ENCODE results near the gene SCFD2.

DNA sequence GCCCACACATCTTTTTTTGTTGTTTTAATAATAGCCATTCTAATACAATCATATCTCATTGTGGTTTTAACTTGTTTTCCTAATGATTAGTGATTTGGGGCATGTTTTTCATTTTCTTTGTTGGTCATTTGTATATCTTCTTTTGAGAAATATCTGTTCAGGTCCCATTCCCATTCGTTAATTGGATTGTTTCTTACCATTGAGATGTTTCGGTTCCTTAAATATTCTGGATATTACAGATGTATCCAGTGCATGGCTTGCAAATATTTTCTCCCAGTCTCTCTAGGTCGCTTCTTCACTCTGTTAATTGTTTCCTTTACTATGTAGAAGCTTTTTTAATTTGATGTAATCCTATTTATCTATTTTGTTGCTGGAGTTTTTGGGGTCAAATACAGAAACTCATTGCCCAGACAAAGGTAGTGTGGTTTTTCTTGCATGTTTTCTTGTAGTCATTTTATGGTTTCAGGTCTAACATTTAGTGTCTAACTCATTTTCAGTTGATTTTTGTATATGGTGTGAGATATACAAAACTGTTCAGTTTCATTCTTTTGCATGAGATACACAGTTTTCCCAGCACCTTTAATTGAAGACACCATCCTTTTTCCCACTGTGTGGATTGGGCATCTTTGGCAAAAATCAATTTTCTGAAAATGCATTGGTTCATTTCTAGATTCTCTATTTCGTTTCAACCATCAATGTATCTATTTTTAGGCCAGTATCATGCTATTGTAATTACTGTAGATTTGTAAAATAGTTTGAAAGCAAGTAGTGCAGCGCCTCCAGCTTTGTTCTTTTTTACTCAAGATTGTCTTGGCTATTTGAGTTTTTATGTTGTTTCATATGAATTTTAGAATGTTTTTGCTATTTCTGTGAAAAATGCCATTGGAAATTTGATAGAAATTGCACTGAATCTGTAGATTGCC is 195.9 kb downstream of the SCFD2 start:
- TF ChIP-seq, protein P1, sequence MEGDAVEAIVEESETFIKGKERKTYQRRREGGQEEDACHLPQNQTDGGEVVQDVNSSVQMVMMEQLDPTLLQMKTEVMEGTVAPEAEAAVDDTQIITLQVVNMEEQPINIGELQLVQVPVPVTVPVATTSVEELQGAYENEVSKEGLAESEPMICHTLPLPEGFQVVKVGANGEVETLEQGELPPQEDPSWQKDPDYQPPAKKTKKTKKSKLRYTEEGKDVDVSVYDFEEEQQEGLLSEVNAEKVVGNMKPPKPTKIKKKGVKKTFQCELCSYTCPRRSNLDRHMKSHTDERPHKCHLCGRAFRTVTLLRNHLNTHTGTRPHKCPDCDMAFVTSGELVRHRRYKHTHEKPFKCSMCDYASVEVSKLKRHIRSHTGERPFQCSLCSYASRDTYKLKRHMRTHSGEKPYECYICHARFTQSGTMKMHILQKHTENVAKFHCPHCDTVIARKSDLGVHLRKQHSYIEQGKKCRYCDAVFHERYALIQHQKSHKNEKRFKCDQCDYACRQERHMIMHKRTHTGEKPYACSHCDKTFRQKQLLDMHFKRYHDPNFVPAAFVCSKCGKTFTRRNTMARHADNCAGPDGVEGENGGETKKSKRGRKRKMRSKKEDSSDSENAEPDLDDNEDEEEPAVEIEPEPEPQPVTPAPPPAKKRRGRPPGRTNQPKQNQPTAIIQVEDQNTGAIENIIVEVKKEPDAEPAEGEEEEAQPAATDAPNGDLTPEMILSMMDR (IDR thresholded peaks at IDR 0.05; ENCODE audit: insufficient read depth, low read length) = no peak
- TF ChIP-seq POLR2AphosphoS5 (IDR thresholded peaks at IDR 0.05; ENCODE audit: low read depth) = no peak
- TF ChIP-seq GABPA (IDR thresholded peaks at IDR 0.05; ENCODE audit: low read depth) = no peak
- TF ChIP-seq, protein P2, sequence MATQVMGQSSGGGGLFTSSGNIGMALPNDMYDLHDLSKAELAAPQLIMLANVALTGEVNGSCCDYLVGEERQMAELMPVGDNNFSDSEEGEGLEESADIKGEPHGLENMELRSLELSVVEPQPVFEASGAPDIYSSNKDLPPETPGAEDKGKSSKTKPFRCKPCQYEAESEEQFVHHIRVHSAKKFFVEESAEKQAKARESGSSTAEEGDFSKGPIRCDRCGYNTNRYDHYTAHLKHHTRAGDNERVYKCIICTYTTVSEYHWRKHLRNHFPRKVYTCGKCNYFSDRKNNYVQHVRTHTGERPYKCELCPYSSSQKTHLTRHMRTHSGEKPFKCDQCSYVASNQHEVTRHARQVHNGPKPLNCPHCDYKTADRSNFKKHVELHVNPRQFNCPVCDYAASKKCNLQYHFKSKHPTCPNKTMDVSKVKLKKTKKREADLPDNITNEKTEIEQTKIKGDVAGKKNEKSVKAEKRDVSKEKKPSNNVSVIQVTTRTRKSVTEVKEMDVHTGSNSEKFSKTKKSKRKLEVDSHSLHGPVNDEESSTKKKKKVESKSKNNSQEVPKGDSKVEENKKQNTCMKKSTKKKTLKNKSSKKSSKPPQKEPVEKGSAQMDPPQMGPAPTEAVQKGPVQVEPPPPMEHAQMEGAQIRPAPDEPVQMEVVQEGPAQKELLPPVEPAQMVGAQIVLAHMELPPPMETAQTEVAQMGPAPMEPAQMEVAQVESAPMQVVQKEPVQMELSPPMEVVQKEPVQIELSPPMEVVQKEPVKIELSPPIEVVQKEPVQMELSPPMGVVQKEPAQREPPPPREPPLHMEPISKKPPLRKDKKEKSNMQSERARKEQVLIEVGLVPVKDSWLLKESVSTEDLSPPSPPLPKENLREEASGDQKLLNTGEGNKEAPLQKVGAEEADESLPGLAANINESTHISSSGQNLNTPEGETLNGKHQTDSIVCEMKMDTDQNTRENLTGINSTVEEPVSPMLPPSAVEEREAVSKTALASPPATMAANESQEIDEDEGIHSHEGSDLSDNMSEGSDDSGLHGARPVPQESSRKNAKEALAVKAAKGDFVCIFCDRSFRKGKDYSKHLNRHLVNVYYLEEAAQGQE (IDR thresholded peaks at IDR 0.05; ENCODE audit: insufficient replicate concordance, low read depth) = no peak

Data from HL-60 (cell line).